Measurements from ENCODE around the gene YAP1.
"Not testable (repeated sequence)": the region's sequence is repeated elsewhere in the genome, so short reads cannot be mapped to it uniquely, and the experiment has no call there.

Gene YAP1

DNA sequence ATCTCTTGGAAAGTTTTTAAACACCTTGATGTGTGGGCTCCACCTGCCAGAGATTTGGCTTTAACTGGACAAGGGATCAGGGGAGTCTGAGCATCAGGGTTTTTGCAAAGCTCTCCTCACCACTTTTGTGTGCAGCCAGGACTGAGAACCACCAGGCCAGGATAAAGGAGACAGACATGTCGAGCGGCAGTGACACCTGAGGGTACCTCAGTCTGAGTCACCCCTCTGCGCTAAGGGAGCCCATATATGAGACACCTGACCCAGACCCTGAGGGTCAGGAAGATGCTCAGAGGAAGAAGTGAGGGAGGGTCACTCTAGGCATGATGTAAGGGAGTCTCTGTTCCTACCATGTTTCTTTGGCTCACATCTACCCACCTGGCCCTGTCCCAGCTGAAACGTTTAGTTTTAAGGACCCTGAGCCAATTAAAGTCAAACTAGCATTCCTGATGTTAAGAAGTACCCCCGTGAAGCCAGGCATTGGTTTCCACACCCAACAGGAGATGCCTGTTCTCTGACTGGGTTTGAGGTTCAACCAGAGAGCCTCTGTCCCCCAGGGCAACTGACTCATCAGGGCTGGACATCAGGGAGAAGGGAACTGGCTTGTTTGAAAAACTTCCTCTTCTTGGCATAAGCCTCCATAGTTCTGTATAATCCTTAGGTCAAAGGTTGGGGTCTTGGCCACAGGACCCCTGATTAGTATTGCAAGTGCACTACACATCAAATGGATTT lies 134.6 kb downstream of the YAP1 start:
- DNase-seq: no peak

- DNase-seq: no peak
Measured at GRCh38 chr11:102251423-102251822, 141.2 kb downstream of the YAP1 start.

GRCh38 chr11:102252339-102252891 lies 142.2 kb downstream of the YAP1 start:
- no peak for DNase-seq

- DNase-seq: no peak
Measured at GRCh38 chr11:102253020-102253715, 142.9 kb downstream of the YAP1 start.

GRCh38 chr11:102254047-102254446 lies 143.8 kb downstream of the YAP1 start:
- DNase-seq: no peak

DNA sequence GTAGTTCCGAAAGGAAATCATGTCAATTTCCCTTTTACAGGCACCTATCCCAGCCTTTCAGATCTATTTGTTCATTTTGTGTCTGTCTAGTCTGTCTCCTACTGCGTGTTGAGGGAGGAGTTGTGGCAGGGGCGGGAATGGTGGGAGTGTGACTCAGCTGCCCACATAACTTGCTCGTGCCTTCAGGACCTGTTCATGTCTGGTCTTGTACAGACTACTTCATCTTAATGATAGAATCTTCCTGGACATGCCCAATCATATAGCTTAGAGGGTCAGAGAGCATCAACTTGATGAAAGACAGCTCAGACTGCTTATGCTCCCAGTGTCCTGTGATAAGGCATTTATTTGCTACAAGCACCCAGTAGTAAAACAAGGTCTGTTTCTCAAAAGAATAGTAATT lies 146.0 kb downstream of the YAP1 start:
- no peak for DNase-seq

DNA sequence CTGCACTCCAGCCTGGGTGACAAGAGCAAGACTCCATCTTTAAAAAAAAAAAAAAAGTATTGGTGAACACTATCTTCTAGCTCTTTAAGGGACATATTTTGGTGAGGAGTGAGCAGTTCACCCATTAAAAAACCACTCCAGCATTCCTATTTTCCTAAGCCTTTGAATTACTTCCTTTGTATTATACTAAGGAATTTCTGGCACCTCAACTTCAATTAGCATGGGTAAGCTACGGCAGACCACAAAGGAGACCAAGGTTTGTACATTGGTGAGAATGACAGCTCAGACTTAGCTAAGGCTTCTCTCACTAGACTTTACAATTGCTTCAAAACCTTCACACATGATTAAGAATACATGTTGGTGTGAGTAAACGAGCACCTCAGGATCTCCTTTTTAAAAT lies 150.0 kb downstream of the YAP1 start:
- no peak for DNase-seq

DNA sequence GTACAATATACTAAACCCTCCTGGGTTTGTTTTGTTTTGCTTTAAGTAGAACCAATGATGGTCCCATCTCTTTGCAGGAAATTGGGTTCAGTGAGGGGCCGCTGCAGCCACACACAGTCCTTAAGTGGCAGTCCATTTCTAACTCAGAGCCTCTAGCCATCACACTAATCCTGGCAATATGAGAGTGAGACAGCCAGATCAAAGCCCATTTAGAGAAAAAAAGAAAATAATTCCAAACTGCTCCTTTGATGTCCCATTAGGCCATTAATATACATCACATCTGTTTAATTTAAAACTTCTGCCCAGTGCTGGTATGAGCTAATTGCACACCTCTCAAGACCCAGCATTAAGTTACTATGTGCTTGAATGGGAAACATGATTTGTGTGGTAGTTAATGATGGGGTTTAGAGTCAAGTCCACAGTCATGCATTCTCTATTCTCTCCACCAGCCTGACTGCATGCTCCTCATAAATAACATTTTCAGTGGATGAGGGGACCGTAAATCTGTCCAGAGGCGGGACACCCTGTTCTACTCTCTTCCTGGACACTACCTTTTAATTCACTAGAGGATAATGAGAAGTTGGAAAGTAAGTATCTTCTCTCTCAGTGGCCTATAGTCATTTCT lies 153.2 kb downstream of the YAP1 start:
- DNase-seq: no peak

DNA sequence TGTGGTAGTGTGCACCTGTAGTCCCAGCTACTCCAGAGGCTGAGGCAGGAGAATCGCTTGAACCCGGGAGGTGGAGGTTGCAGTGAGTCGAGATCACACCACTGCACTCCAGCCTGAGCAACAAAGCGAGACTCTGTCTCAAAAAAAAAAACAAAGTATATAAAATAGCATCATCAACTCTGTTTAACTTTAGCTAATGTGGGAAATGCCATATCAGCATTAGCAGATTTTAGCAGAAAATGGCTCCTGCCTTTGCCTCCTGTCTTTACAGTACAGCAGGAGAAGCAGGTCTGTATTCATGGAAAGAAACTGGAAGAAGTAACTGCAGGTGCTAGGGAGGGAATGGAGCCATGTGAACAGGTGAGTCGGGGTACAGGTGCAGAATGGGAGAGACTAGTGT lies 154.5 kb downstream of the YAP1 start:
- DNase-seq: not testable (repeated sequence)

GRCh38 chr11:102266099-102266498 lies 155.9 kb downstream of the YAP1 start:
- DNase-seq: no peak

DNA sequence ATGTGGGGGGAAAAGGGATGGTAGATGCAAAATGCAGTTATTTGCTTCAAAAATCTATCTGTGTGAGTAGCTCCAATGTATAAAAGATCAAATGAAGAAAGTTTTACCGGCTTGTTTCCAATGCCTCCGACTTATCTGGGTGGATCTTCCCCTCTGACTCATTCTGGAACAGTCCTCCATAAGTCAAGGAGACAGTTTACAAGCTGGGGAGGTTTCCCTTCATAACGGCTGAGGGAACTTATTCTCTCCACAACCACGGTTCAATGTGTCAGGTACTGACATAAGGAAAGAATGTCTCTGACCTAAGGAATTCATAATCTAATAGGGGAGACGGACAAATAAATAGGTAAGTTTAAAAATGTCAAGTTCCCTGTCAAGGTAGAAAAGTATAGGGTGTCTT lies 157.4 kb downstream of the YAP1 start:
- no peak for DNase-seq

GRCh38 chr11:102268083-102268984 lies 158.1 kb downstream of the YAP1 start:
- DNase-seq: peak; percentile 48 to 65 (median 60)

GRCh38 chr11:102268985-102269470 lies 158.8 kb downstream of the YAP1 start:
- DNase-seq: no peak

- no peak for DNase-seq
Measured at GRCh38 chr11:102269927-102270326, 159.7 kb downstream of the YAP1 start.

DNA sequence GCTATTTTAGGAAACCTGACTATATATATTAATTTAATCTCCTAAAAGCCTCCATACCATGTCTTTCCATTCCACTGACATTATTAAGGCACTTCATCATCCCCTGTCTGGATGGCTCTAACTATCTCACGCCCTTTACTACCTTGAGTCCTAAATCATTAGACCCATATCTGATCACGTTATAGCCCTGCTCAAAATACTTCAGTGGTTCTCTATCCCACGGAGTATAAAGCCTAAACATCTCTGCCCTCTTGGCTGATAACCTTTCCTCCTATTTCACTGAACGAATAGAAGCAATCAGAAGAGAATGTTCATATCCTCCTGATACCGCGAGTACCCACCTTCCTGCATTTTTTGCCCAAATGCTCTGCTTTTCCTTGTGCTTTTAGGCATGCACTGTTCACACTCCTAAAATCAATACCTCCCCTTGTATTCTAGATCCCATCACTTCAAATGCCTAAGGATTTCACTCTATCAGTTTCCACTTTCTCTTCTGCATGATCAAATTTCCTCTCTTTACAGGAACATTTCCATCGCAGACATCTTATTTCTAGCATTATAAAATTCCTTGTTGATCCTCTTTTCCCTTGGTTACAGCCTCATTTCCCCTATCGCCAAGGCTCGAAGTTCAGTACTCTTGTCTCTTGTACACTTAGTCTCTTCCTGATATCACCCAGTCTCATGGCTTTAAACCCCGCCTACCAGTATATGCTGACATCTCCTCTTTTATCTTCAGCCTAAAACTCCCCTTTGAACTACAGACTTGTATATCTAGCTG lies 162.0 kb downstream of the YAP1 start:
- DNase-seq: no peak

DNA sequence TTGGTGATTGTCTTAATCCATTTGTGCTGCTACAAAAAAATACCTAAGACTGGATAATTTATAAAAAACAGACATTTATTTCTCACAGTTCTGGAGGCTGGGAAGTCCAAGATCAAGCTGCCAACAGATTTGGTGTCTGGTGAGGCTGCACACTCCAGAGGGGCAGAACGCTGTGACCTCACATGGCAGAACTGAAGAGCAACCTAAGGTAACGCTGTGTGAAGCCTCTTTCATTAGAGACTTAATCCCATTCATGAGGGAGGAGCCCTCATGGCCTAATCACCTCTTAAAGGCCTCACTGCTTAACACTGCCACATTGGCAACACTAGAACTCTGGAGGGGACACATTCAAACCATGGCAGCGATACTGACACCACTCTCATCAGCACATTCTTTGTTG lies 164.4 kb downstream of the YAP1 start:
- DNase-seq: no peak

GRCh38 chr11:102276362-102276761 lies 166.1 kb downstream of the YAP1 start:
- DNase-seq: no peak

DNA sequence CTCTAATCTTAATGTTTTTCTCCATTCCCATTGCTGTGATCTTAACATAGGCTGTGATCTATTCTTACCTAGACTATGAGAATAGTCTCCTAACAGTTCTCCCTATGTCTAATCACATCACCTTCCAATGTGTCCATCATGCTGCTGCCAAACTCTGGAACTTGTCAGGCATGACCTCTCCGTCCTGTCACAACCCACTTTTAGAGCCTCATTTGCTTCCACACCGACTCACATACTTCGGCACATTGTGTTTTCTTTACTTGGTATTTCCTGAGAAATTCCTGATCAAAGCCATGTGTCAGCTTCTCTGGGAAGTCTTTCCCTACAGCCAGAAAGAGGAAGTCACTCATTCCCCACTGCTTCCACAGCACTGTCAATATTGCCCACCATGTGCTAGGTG lies 166.5 kb downstream of the YAP1 start:
- DNase-seq: no peak

- no peak for DNase-seq
Measured at GRCh38 chr11:102279641-102280170, 169.5 kb downstream of the YAP1 start.

- no peak for DNase-seq
Measured at GRCh38 chr11:102280245-102280833, 170.1 kb downstream of the YAP1 start.
